GM12878 (cell line): Measurements from ENCODE around the gene SUPT3H. TPM values are rescaled to one million over a fixed set of nuclear protein-coding genes. Genes with fewer than 3 reads are reported as not detected.

ENCODE experiments used
- EP300 ChIP-seq, 2 experiments: fragments of 150-350 bp in 1 of 2; IDR thresholded peaks; 2 replicates each; pipeline ENCODE4 v1.6.1; 2011 to 2012; ENCODE audit warnings: low read depth in 2 of 2, low read length in 2 of 2, borderline replicate concordance in 1 of 2, improper control_type of control experiment in 1 of 2, inconsistent platforms in 1 of 2; ENCODE audit not compliant: control insufficient read depth in 1 of 2
- ESRRA ChIP-seq: IDR thresholded peaks from 2 replicates; pipeline ENCODE4 v1.6.1; 2012; ENCODE audit warnings: mild to moderate bottlenecking, low read length, improper control_type of control experiment
- KAT2A ChIP-seq: conservative IDR thresholded peaks from 2 replicates; pipeline ENCODE4 v1.6.1; 2011; ENCODE audit warnings: low read depth, low read length; ENCODE audit not compliant: control insufficient read depth
- KLF5 ChIP-seq: fragments of 450-650 bp; IDR thresholded peaks from 2 replicates; pipeline ENCODE4 v1.6.1; 2014; ENCODE audit warnings: mild to moderate bottlenecking; ENCODE audit not compliant: partially characterized antibody
- MEF2B ChIP-seq: fragments of 450-650 bp; IDR thresholded peaks from 2 replicates; pipeline ENCODE4 v1.6.1; 2018; ENCODE audit warnings: mild to moderate bottlenecking, moderate library complexity; ENCODE audit not compliant: partially characterized antibody, poor library complexity, severe bottlenecking
- MTA2 ChIP-seq: fragments of 450-650 bp; IDR thresholded peaks from 2 replicates; pipeline ENCODE4 v1.6.1; 2016; ENCODE audit warnings: low read depth, mild to moderate bottlenecking, moderate library complexity
- POLR2A ChIP-seq: IDR thresholded peaks from 2 replicates; pipeline ENCODE4 v1.6.1; 2011; ENCODE audit warnings: low read depth, mild to moderate bottlenecking, low read length
- REST ChIP-seq: IDR thresholded peaks from 2 replicates; pipeline ENCODE4 v1.6.1; 2012; ENCODE audit warnings: mild to moderate bottlenecking, low read depth, low read length
- RFX5 ChIP-seq: IDR thresholded peaks from 2 replicates; pipeline ENCODE4 v1.6.1; 2011; ENCODE audit warnings: low read depth, low read length, improper control_type of control experiment
- SPI1 ChIP-seq: IDR thresholded peaks from 2 replicates; pipeline ENCODE4 v1.6.1; 2011; ENCODE audit warnings: low read depth, mild to moderate bottlenecking, low read length, moderate library complexity, borderline replicate concordance; ENCODE audit not compliant: insufficient read depth
- TAF1 ChIP-seq: IDR thresholded peaks from 2 replicates; pipeline ENCODE4 v1.6.1; 2011; ENCODE audit warnings: mild to moderate bottlenecking, low read depth, low read length, borderline replicate concordance
- TCF12 ChIP-seq: IDR thresholded peaks from 2 replicates; pipeline ENCODE4 v1.6.1; 2011; ENCODE audit warnings: low read depth, mild to moderate bottlenecking, low read length
- YY1 ChIP-seq: IDR thresholded peaks from 2 replicates; pipeline ENCODE4 v1.6.1; 2011; ENCODE audit warnings: low read depth, mild to moderate bottlenecking, low read length
- ZNF274 ChIP-seq: IDR thresholded peaks from one replicate; pipeline ENCODE4 v1.8.0; 2011; ENCODE audit not compliant: insufficient read length, insufficient read depth
- polyA plus RNA-seq, 11 experiments: library from polyadenylated mRNA; depleted of rRNA in 4 of 11; unstranded in 6 of 11; stranded (reverse) in 5 of 11; fragments of >200 nt; fragmentation: Nextera tagmentation in 4 of 11; fragmentation: Illumina TruSeq in 1 of 11; extraction: Ambion mirVana in 4 of 11; extraction: Trizol in 1 of 11; gene quantifications; 1 replicate in 1 of 11; 2 replicates in 10 of 11; pipeline versions ENCODE4 v1.2.1 to v1.2.3, GENCODE V29; 2011 to 2016; ENCODE audit warnings: inconsistent platforms in 2 of 11, missing spikeins in 2 of 11, low read depth in 1 of 11
- total RNA-seq, 4 experiments: library from RNA; depleted of rRNA in 3 of 4; stranded (reverse); fragments of >200 nt in 3 of 4; fragmentation: Illumina TruSeq in 1 of 4; extraction: Trizol in 1 of 4; gene quantifications; 2 replicates each; pipeline versions ENCODE4 v1.2.1 to v1.2.3, GENCODE V29; 2013 to 2021
- TF ChIP-seq, protein P1 (sequence below): fragments of 450-650 bp; IDR thresholded peaks from 2 replicates; pipeline ENCODE4 v1.6.1; 2017; ENCODE audit warnings: mild to moderate bottlenecking, low read depth, inconsistent platforms; ENCODE audit not compliant: poor library complexity, severe bottlenecking
- TF ChIP-seq, protein P2 (sequence below): fragments of 450-650 bp; IDR thresholded peaks from 2 replicates; pipeline ENCODE4 v1.6.1; 2017; ENCODE audit warnings: mild to moderate bottlenecking, moderate library complexity
- TF ChIP-seq, protein P3 (sequence below): IDR thresholded peaks from 2 replicates; pipeline ENCODE4 v1.6.1; 2011; ENCODE audit warnings: borderline replicate concordance, low read depth, mild to moderate bottlenecking, moderate library complexity, mixed read lengths, low read length; ENCODE audit not compliant: insufficient read depth; ENCODE audit errors: extremely low read length
- TF ChIP-seq, protein P4 (sequence below): IDR thresholded peaks from 2 replicates; pipeline ENCODE4 v1.6.1; 2012; ENCODE audit warnings: low read depth, low read length, improper control_type of control experiment

Gene SUPT3H
- total and polyA plus RNA-seq, 10 of the 15 experiments (the other 5 are each of a cell fraction or from before 2014, with no cell fraction given), result 0.51 to 3.7 (median 2.0) TPM

DNA sequence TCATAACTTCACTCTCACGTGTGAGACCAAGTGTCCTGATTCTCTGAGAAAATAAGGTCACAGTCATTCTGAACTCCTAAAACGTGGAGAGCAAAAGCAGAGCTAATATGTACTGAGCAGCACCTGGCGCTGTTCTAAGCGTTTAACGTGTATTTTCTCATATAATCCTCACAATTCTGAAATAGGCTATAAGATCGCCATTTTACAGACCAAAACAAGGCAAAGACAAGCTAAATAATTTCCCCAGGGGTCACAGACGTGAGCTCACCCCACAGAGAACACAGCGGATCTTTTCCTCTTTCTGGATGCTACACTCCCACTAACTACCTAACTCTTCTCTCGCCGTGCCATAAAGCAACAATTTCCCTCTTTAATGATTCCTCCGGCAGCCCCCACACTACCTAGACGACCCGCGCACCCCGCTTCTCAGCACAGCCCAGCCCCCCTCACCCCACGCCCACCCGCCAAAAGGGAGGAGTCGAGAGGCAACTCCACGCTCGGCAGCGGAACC, 636 bp downstream of the SUPT3H start (continued):
- TF ChIP-seq, protein P1, sequence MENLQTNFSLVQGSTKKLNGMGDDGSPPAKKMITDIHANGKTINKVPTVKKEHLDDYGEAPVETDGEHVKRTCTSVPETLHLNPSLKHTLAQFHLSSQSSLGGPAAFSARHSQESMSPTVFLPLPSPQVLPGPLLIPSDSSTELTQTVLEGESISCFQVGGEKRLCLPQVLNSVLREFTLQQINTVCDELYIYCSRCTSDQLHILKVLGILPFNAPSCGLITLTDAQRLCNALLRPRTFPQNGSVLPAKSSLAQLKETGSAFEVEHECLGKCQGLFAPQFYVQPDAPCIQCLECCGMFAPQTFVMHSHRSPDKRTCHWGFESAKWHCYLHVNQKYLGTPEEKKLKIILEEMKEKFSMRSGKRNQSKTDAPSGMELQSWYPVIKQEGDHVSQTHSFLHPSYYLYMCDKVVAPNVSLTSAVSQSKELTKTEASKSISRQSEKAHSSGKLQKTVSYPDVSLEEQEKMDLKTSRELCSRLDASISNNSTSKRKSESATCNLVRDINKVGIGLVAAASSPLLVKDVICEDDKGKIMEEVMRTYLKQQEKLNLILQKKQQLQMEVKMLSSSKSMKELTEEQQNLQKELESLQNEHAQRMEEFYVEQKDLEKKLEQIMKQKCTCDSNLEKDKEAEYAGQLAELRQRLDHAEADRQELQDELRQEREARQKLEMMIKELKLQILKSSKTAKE, result no peak
- TF ChIP-seq, protein P2, sequence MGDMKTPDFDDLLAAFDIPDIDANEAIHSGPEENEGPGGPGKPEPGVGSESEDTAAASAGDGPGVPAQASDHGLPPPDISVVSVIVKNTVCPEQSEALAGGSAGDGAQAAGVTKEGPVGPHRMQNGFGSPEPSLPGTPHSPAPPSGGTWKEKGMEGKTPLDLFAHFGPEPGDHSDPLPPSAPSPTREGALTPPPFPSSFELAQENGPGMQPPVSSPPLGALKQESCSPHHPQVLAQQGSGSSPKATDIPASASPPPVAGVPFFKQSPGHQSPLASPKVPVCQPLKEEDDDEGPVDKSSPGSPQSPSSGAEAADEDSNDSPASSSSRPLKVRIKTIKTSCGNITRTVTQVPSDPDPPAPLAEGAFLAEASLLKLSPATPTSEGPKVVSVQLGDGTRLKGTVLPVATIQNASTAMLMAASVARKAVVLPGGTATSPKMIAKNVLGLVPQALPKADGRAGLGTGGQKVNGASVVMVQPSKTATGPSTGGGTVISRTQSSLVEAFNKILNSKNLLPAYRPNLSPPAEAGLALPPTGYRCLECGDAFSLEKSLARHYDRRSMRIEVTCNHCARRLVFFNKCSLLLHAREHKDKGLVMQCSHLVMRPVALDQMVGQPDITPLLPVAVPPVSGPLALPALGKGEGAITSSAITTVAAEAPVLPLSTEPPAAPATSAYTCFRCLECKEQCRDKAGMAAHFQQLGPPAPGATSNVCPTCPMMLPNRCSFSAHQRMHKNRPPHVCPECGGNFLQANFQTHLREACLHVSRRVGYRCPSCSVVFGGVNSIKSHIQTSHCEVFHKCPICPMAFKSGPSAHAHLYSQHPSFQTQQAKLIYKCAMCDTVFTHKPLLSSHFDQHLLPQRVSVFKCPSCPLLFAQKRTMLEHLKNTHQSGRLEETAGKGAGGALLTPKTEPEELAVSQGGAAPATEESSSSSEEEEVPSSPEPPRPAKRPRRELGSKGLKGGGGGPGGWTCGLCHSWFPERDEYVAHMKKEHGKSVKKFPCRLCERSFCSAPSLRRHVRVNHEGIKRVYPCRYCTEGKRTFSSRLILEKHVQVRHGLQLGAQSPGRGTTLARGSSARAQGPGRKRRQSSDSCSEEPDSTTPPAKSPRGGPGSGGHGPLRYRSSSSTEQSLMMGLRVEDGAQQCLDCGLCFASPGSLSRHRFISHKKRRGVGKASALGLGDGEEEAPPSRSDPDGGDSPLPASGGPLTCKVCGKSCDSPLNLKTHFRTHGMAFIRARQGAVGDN, result no peak
- TF ChIP-seq MEF2B (no peak), MTA2 (peak; percentile 46; the same call in 1 of the 2 replicates), REST (no peak), SPI1 (no peak), POLR2A (no peak), RFX5 (no peak), TAF1 (no peak), YY1 (no peak), KAT2A (no peak), EP300 (IDR thresholded peaks at IDR 0.05; ENCODE audit: borderline replicate concordance in 1 of 2, control insufficient read depth in 1 of 2, low read depth in 2 of 2, low read length in 2 of 2) (no peak), ESRRA (no peak), ZNF274 (no peak), KLF5 (no peak), TCF12 (no peak)
- TF ChIP-seq, protein P3, sequence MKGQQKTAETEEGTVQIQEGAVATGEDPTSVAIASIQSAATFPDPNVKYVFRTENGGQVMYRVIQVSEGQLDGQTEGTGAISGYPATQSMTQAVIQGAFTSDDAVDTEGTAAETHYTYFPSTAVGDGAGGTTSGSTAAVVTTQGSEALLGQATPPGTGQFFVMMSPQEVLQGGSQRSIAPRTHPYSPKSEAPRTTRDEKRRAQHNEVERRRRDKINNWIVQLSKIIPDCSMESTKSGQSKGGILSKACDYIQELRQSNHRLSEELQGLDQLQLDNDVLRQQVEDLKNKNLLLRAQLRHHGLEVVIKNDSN, result no peak
- TF ChIP-seq, protein P4, sequence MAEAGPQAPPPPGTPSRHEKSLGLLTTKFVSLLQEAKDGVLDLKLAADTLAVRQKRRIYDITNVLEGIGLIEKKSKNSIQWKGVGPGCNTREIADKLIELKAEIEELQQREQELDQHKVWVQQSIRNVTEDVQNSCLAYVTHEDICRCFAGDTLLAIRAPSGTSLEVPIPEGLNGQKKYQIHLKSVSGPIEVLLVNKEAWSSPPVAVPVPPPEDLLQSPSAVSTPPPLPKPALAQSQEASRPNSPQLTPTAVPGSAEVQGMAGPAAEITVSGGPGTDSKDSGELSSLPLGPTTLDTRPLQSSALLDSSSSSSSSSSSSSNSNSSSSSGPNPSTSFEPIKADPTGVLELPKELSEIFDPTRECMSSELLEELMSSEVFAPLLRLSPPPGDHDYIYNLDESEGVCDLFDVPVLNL, result no peak
